GM12878 (cell line): ENCODE measurements around the gene CCDC80. TPM values are rescaled to one million over a fixed set of nuclear protein-coding genes. Genes with fewer than 3 reads are reported as not detected.

Experiments
- CREM ChIP-seq: IDR thresholded peaks from 2 replicates; pipeline ENCODE4 v1.6.1; 2014; ENCODE audit warnings: antibody characterized with exemption, low read depth
- FOXM1 ChIP-seq: IDR thresholded peaks from 2 replicates; pipeline ENCODE4 v1.6.1; 2012; ENCODE audit warnings: low read depth, mild to moderate bottlenecking, inconsistent platforms, low read length, moderate library complexity
- IRF4 ChIP-seq: IDR thresholded peaks from 2 replicates; pipeline ENCODE4 v1.6.1; 2011; ENCODE audit warnings: low read depth, low read length
- NR2C2 ChIP-seq: IDR thresholded peaks from 2 replicates; pipeline ENCODE4 v1.6.1; 2011; ENCODE audit warnings: borderline replicate concordance, low read depth; ENCODE audit not compliant: control insufficient read depth, insufficient read length
- PML ChIP-seq: IDR thresholded peaks from 2 replicates; pipeline ENCODE4 v1.6.1; 2012; ENCODE audit warnings: low read length, inconsistent platforms
- RELA ChIP-seq: fragments of 450-650 bp; IDR thresholded peaks from 2 replicates; pipeline ENCODE4 v1.8.0; 2014; ENCODE audit warnings: borderline replicate concordance; ENCODE audit not compliant: partially characterized antibody
- RUNX3 ChIP-seq: IDR thresholded peaks from 2 replicates; pipeline ENCODE4 v1.6.1; 2012; ENCODE audit warnings: low read length, inconsistent platforms
- SP1 ChIP-seq: IDR thresholded peaks from one replicate; pipeline ENCODE4 v1.6.1; 2011; ENCODE audit warnings: low read depth, low read length
- TAF1 ChIP-seq: IDR thresholded peaks from 2 replicates; pipeline ENCODE4 v1.6.1; 2011; ENCODE audit warnings: mild to moderate bottlenecking, low read depth, low read length, borderline replicate concordance
- polyA plus RNA-seq, 11 experiments: library from polyadenylated mRNA; depleted of rRNA in 4 of 11; unstranded in 6 of 11; stranded (reverse) in 5 of 11; fragments of >200 nt; fragmentation: Nextera tagmentation in 4 of 11; fragmentation: Illumina TruSeq in 1 of 11; extraction: Ambion mirVana in 4 of 11; extraction: Trizol in 1 of 11; gene quantifications; 1 replicate in 1 of 11; 2 replicates in 10 of 11; pipeline versions ENCODE4 v1.2.1 to v1.2.3, GENCODE V29; 2011 to 2016; ENCODE audit warnings: inconsistent platforms in 2 of 11, missing spikeins in 2 of 11, low read depth in 1 of 11
- total RNA-seq, 4 experiments: library from RNA; depleted of rRNA in 3 of 4; stranded (reverse); fragments of >200 nt in 3 of 4; fragmentation: Illumina TruSeq in 1 of 4; extraction: Trizol in 1 of 4; gene quantifications; 2 replicates each; pipeline versions ENCODE4 v1.2.1 to v1.2.3, GENCODE V29; 2013 to 2021
- TF ChIP-seq, protein P1 (sequence below): fragments of 150-350 bp; IDR thresholded peaks from 2 replicates; pipeline ENCODE4 v1.6.1; 2016; ENCODE audit warnings: low read depth, low read length
- TF ChIP-seq, protein P2 (sequence below): fragments of 450-650 bp; IDR thresholded peaks from 2 replicates; pipeline ENCODE4 v1.6.1; 2017; ENCODE audit warnings: mild to moderate bottlenecking, moderate library complexity
- TF ChIP-seq, protein P3 (sequence below): IDR thresholded peaks from 2 replicates; pipeline ENCODE4 v1.6.1; 2012; ENCODE audit warnings: improper control_type of control experiment, low read depth, low read length; ENCODE audit not compliant: insufficient replicate concordance
- TF ChIP-seq, protein P4 (sequence below): IDR thresholded peaks from 2 replicates; pipeline ENCODE4 v1.6.1; 2012; ENCODE audit warnings: low read depth, low read length, improper control_type of control experiment

The CCDC80 gene
- total and polyA plus RNA-seq, 10 of the 15 experiments (the other 5 are each of a cell fraction or from before 2014, with no cell fraction given): 0.01 to 0.59 (median 0.21) TPM; not detected in 5

DNA sequence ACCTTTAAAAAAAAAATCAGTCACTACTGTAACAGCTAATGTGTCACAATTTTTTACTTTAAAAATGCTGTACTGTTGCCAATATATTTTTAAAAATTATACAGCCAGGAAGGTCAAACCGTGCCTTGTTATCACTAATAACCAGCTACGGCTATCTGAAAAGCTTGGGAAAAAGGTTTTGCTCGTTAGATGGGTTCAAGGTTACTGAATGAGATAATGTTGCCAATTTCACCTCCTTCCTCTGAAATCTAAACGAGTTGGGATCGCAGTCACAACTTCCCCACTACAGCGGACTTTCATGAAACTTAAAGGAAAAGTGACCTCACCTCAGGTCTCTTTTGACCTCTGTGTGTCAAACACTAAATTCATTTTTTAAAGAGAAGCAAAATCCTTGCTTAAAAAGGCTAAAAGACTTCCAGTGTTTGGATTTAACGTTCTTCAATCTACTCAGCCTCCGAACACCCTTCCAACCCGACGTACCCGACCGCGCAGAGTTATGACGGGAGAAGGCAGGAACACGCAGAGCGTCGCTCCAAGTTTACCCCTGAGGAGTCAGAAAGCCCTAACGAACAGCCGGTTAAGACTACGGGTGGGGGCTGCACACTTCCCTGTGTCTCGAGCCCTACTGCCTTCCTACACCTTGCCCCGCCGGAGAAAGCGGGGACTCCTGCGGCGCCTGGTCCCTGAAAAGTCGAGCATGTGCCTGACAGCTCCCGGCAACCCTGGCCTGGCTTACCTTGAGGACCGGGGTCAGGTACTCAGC is 80.0 kb downstream of the CCDC80 start (continued):
- TF ChIP-seq, protein P1, sequence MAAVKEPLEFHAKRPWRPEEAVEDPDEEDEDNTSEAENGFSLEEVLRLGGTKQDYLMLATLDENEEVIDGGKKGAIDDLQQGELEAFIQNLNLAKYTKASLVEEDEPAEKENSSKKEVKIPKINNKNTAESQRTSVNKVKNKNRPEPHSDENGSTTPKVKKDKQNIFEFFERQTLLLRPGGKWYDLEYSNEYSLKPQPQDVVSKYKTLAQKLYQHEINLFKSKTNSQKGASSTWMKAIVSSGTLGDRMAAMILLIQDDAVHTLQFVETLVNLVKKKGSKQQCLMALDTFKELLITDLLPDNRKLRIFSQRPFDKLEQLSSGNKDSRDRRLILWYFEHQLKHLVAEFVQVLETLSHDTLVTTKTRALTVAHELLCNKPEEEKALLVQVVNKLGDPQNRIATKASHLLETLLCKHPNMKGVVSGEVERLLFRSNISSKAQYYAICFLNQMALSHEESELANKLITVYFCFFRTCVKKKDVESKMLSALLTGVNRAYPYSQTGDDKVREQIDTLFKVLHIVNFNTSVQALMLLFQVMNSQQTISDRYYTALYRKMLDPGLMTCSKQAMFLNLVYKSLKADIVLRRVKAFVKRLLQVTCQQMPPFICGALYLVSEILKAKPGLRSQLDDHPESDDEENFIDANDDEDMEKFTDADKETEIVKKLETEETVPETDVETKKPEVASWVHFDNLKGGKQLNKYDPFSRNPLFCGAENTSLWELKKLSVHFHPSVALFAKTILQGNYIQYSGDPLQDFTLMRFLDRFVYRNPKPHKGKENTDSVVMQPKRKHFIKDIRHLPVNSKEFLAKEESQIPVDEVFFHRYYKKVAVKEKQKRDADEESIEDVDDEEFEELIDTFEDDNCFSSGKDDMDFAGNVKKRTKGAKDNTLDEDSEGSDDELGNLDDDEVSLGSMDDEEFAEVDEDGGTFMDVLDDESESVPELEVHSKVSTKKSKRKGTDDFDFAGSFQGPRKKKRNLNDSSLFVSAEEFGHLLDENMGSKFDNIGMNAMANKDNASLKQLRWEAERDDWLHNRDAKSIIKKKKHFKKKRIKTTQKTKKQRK: no peak
- TF ChIP-seq FOXM1 (no peak), SP1 (no peak), RELA (no peak), NR2C2 (no peak), RUNX3 (peak; percentile 11; the same call in 1 of the 2 replicates), CREM (peak; percentile 98), TAF1 (no peak), PML (0 out of 2 replicates have a peak, but pooled peaks have one; percentile 13), IRF4 (no peak)
- TF ChIP-seq, protein P2, sequence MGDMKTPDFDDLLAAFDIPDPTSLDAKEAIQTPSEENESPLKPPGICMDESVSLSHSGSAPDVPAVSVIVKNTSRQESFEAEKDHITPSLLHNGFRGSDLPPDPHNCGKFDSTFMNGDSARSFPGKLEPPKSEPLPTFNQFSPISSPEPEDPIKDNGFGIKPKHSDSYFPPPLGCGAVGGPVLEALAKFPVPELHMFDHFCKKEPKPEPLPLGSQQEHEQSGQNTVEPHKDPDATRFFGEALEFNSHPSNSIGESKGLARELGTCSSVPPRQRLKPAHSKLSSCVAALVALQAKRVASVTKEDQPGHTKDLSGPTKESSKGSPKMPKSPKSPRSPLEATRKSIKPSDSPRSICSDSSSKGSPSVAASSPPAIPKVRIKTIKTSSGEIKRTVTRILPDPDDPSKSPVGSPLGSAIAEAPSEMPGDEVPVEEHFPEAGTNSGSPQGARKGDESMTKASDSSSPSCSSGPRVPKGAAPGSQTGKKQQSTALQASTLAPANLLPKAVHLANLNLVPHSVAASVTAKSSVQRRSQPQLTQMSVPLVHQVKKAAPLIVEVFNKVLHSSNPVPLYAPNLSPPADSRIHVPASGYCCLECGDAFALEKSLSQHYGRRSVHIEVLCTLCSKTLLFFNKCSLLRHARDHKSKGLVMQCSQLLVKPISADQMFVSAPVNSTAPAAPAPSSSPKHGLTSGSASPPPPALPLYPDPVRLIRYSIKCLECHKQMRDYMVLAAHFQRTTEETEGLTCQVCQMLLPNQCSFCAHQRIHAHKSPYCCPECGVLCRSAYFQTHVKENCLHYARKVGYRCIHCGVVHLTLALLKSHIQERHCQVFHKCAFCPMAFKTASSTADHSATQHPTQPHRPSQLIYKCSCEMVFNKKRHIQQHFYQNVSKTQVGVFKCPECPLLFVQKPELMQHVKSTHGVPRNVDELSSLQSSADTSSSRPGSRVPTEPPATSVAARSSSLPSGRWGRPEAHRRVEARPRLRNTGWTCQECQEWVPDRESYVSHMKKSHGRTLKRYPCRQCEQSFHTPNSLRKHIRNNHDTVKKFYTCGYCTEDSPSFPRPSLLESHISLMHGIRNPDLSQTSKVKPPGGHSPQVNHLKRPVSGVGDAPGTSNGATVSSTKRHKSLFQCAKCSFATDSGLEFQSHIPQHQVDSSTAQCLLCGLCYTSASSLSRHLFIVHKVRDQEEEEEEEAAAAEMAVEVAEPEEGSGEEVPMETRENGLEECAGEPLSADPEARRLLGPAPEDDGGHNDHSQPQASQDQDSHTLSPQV: no peak
- TF ChIP-seq, protein P3, sequence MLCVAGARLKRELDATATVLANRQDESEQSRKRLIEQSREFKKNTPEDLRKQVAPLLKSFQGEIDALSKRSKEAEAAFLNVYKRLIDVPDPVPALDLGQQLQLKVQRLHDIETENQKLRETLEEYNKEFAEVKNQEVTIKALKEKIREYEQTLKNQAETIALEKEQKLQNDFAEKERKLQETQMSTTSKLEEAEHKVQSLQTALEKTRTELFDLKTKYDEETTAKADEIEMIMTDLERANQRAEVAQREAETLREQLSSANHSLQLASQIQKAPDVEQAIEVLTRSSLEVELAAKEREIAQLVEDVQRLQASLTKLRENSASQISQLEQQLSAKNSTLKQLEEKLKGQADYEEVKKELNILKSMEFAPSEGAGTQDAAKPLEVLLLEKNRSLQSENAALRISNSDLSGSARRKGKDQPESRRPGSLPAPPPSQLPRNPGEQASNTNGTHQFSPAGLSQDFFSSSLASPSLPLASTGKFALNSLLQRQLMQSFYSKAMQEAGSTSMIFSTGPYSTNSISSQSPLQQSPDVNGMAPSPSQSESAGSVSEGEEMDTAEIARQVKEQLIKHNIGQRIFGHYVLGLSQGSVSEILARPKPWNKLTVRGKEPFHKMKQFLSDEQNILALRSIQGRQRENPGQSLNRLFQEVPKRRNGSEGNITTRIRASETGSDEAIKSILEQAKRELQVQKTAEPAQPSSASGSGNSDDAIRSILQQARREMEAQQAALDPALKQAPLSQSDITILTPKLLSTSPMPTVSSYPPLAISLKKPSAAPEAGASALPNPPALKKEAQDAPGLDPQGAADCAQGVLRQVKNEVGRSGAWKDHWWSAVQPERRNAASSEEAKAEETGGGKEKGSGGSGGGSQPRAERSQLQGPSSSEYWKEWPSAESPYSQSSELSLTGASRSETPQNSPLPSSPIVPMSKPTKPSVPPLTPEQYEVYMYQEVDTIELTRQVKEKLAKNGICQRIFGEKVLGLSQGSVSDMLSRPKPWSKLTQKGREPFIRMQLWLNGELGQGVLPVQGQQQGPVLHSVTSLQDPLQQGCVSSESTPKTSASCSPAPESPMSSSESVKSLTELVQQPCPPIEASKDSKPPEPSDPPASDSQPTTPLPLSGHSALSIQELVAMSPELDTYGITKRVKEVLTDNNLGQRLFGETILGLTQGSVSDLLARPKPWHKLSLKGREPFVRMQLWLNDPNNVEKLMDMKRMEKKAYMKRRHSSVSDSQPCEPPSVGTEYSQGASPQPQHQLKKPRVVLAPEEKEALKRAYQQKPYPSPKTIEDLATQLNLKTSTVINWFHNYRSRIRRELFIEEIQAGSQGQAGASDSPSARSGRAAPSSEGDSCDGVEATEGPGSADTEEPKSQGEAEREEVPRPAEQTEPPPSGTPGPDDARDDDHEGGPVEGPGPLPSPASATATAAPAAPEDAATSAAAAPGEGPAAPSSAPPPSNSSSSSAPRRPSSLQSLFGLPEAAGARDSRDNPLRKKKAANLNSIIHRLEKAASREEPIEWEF: no peak
- TF ChIP-seq, protein P4, sequence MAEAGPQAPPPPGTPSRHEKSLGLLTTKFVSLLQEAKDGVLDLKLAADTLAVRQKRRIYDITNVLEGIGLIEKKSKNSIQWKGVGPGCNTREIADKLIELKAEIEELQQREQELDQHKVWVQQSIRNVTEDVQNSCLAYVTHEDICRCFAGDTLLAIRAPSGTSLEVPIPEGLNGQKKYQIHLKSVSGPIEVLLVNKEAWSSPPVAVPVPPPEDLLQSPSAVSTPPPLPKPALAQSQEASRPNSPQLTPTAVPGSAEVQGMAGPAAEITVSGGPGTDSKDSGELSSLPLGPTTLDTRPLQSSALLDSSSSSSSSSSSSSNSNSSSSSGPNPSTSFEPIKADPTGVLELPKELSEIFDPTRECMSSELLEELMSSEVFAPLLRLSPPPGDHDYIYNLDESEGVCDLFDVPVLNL: no peak
